GM21723 (cell line): ENCODE measurements around the gene CRELD1.
A peak's percentile ranks its signal among the peaks of the same experiment; 100 is the strongest.

Experiments
- ATAC-seq: cut with Tn5 transposase; IDR thresholded peaks from one replicate; pipeline ENCODE4 v1.9.1; 2021; ENCODE audit warnings: mild to moderate bottlenecking, moderate library complexity; ENCODE audit not compliant: unreplicated experiment

Gene CRELD1

GRCh38 chr3:9903904-9904303, 29.7 kb upstream of the CRELD1 start:
- no peak for ATAC-seq

DNA sequence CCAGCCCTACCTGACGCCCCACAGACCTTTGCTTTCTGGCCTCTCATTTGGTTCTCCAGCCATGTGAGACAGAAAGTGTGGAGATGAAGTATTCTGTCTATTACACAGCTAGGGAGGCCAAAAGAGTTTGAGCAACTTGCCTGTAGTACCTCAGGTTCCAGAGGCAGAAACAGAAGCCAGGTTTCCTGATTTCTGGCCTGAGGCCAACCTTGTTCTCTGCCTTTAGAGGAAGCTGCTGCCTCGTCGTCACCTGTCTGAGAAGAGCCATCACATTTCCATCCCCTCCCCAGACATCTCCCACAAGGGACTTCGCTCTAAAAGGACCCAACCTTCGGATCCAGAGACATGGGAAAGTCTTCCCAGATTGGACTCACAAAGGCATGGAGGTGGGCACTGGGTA, 27.2 kb upstream of the CRELD1 start:
- no peak for ATAC-seq

GRCh38 chr3:9908286-9908685, 25.3 kb upstream of the CRELD1 start:
- ATAC-seq = no peak

DNA sequence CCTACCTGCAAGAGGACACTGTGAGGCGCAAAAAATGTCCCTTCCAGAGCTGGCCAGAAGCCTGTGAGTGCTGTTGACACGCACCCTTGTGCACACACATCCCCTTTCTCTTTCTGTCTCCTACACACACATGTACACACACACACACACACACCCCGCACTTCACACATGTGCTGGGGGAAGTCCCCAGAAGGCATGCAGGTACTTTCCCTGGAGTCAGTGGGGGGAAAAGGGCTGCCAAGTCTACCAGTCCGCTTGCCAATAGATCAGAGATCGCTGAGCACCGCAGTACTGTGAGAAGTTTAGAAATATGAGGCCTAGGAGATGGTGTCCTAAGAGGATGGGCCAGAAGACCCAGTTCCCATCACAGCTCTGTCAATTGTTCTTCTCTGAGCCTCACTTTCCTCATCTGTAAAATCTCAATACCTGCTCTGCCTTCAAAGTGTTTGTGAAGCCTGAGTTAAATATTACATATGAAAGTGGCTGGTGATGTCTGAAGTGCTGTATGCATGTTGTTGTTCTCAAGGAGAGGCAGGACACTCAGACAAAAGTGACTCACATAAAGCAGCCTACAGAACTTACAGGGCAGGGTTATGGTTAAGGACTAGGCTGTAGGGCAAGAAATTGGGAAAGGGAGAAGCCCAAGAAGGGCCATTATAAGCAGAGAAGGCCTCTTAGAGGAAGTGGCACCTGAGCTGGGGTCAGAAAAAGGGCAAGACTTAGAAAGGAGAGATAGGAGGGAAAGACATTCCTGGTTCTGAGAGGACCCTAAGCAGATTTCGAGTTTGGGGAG, 24.2 kb upstream of the CRELD1 start:
- ATAC-seq = no peak

DNA sequence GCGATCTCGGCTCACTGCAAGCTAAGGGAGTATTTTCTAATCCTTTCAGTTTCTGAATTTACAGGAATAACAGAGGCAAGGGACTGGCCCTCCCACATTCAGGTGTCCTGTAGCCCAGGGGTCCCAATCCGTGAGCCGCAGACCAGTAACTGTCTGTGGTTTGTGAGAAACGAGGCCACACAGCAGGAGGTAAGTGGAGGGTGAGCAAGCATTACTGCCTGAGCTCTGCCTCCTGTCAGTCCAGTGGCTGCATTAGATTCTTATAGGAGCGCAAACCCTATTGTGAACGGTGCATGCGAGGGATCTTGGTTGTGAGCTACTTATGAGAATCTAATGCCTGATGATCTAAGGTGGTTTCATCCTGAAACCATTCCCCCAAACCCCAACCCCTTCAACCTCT, 21.8 kb upstream of the CRELD1 start:
- ATAC-seq = no peak

DNA sequence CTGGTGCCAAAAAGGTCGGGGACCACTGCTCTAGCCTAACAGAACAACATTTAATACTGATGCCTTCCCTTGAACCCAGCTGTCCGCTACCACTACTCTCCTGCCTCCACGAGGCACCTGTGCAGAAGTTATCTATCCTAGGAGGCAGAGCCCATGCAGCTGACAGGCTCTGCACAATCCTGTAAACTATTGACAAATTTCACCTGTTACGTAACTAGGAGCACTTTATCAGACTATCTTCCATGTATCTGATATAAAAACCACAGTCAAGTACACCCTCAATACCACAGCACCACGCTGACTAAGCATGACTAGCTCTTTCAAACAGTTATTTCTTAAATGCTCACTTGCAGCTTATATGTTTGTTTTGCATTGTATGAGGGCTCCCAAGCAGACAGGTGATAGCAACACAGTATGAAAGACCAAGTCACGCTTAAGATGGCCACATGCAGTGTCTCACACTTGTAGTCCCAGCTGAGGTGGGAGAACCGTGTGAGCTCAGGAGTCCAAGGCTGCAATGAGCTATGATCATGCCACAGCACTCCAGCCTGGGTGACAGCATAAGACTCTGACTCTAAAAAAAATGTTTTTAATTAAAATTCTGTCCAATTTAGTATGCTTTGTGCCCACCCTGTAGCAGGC, 21.2 kb upstream of the CRELD1 start:
- no peak for ATAC-seq

- no peak for ATAC-seq
Observed at GRCh38 chr3:9913601-9914000, 20.0 kb upstream of the CRELD1 start.

DNA sequence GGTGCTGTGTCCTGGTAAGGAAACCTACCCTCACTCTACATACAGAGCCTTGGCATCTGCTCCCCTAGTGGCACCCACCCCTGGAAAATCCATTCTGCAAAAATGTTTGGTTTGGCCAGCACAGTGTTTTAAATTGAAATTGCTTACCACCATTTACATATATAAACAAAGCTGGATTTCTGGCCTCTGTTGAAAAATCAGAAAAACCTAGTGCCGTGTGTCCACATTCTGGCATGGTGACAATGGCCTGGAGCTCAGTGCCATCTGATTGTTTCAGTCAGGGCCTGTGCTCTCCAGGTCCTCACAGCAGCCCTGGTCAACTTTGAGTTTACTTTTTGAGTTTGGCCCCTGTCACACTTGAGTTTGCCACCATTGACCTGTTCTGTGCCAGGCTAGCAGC, 19.6 kb upstream of the CRELD1 start:
- no peak for ATAC-seq

- ATAC-seq = no peak
Observed at GRCh38 chr3:9914559-9915253, 18.9 kb upstream of the CRELD1 start.

GRCh38 chr3:9915254-9916141, 18.1 kb upstream of the CRELD1 start:
- no peak for ATAC-seq

DNA sequence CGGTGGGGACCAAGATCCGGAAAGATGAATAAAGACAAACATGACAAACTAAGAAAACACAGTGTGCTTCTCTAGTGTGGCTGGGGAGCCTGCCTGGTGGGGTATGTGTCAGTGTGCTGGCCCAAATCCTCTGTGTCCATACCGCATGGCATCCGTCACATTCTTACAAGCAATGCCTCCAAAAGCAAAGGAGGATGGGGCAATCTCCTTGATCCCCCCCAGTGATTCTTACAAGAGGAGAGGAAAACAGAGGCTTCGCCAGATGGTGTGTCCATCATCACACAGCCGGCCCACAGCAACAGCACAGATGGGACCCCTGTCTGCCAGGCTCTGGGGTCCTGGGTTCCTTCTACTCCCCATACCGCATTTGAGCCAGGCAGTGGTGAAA, 17.3 kb upstream of the CRELD1 start:
- no peak for ATAC-seq

DNA sequence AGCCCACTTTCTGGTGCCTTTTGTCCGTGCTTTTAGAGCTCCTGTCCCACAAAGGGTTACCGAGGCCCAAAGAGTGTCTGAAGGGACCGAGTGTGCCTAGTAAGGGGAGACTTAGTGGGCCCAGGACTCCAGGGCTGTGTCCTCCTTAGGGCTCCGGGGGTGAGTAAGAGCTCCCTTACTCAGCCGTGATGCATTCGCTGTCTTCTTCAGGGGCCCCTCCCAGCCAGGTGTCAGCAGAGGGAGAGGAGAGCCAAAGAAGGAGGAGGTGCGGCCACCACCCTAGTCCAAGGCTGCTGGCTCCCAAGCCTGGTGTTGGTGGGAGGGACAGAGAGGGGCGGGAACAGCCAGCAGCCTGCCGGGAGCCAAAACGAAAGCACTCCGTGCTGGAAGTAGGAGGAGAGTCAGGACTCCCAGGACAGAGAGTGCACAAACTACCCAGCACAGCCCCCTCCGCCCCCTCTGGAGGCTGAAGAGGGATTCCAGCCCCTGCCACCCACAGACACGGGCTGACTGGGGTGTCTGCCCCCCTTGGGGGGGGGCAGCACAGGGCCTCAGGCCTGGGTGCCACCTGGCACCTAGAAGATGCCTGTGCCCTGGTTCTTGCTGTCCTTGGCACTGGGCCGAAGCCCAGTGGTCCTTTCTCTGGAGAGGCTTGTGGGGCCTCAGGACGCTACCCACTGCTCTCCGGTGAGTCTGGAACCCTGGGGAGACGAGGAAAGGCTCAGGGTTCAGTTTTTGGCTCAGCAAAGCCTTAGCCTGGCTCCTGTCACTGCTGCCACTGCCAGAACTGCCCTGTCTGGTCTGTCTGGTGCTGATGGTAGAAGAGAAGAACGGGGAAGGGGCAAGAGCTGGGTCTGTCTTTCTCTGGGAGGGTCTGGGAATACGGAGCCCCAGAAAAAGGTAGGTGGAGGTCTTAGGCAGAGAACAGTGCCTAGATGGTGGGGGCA, 16.6 kb upstream of the CRELD1 start, which contains the start of gene IL17RC:
IL17RC (plus strand) TSS at position 365 of the 947 bp plus-strand sequence; CDS start at position 583, 218 bp downstream.
- no peak for ATAC-seq

GRCh38 chr3:9917820-9918219, 15.8 kb upstream of the CRELD1 start:
- no peak for ATAC-seq

GRCh38 chr3:9918261-9919038, 15.2 kb upstream of the CRELD1 start:
- no peak for ATAC-seq

- no peak for ATAC-seq
Observed at GRCh38 chr3:9928158-9928557, 5.5 kb upstream of the CRELD1 start.

GRCh38 chr3:9930804-9931418, 2.7 kb upstream of the CRELD1 start:
- no peak for ATAC-seq

GRCh38 chr3:9932535-9932842, 1.1 kb upstream of the CRELD1 start:
- no peak for ATAC-seq

DNA sequence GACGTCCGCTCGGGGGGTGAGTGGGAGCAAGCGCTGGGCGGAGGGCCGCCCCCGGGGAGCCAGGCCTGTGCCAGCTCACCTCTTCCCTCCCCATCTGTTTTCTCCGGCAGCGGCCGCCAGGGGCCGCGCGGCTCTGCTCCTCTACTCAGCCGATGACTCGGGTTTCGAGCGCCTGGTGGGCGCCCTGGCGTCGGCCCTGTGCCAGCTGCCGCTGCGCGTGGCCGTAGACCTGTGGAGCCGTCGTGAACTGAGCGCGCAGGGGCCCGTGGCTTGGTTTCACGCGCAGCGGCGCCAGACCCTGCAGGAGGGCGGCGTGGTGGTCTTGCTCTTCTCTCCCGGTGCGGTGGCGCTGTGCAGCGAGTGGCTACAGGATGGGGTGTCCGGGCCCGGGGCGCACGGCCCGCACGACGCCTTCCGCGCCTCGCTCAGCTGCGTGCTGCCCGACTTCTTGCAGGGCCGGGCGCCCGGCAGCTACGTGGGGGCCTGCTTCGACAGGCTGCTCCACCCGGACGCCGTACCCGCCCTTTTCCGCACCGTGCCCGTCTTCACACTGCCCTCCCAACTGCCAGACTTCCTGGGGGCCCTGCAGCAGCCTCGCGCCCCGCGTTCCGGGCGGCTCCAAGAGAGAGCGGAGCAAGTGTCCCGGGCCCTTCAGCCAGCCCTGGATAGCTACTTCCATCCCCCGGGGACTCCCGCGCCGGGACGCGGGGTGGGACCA, 632 bp upstream of the CRELD1 start:
- peak; percentile 71 for ATAC-seq
